A673 (cell line): ENCODE results near the gene TMEM258.

Experiments used
- CTCF ChIP-seq: fragments of 300-800, 200-600 bp; sonication (generic); conservative IDR thresholded peaks from 2 replicates; pipeline ENCODE4 v1.5.1; 2017; ENCODE audit warnings: low read depth, mild to moderate bottlenecking, antibody characterized with exemption, low read length, moderate library complexity, mixed read lengths
- EZH2 ChIP-seq: fragments of 200-600 bp; sonication (generic); IDR thresholded peaks from 2 replicates; pipeline ENCODE4 v1.6.1; 2017; ENCODE audit warnings: borderline replicate concordance, low read depth, mild to moderate bottlenecking, mixed read lengths, antibody characterized with exemption, low read length; ENCODE audit not compliant: poor library complexity, severe bottlenecking

- no peak for TF ChIP-seq CTCF
- TF ChIP-seq EZH2, result no peak
Measured at GRCh38 chr11:61756147-61756451, 36.3 kb downstream of the TMEM258 start.
